ENCODE measurements around the gene GLI3. TPM values are rescaled to one million over a fixed set of nuclear protein-coding genes. Genes with fewer than 3 reads are reported as not detected.

The GLI3 gene
- total RNA-seq, 1 experiment from 2014 or later = not detected

GRCh38 chr7:41965951-41966505, 271.0 kb downstream of the GLI3 start:
- POLR2A ChIA-PET (ENCODE audit: unreplicated experiment) = no interaction called here
- H3K4me3 ChIP-seq = no peak overlapping the region
- no peaks in the 10 kb centered on the region for H3K9me2 ChIP-seq (ENCODE audit: insufficient read depth)
- intact Hi-C loops (cut with micrococcal nuclease; ENCODE audit: unreplicated experiment) = no loop called here
- no peak for DNase-seq
- peaks cover 85% of the 10 kb centered on the region for H3K27me3 ChIP-seq (ENCODE audit: insufficient read depth, low read depth)
- no peaks in the 10 kb centered on the region for H3K79me2 ChIP-seq (ENCODE audit: low read depth)
- H3K4me1 ChIP-seq (replicated peaks; ENCODE audit: insufficient read depth) = no peaks in the 10 kb centered on the region
- no TSS peak for BruUV-seq (replicated peaks)
- H4K20me1 ChIP-seq (ENCODE audit: insufficient read depth) = no peaks in the 10 kb centered on the region
- no peak overlapping the region for H2AFZ ChIP-seq
- no peaks in the 10 kb centered on the region for H3F3A ChIP-seq (ENCODE audit: insufficient read depth, low read depth)
- H3K36me3 ChIP-seq (ENCODE audit: low read depth) = no peaks in the 10 kb centered on the region
- no peak overlapping the region for H3K27ac ChIP-seq
- CTCF ChIA-PET = no interaction called here
- H3K4me2 ChIP-seq = no peak overlapping the region
- H3K9me3 ChIP-seq (ENCODE audit: insufficient read depth, low read depth) = no peaks in the 10 kb centered on the region
- TF ChIP-seq EZH2 (IDR thresholded peaks at IDR 0.05; ENCODE audit: low read depth) = no peak
- TF ChIP-seq, protein P1, sequence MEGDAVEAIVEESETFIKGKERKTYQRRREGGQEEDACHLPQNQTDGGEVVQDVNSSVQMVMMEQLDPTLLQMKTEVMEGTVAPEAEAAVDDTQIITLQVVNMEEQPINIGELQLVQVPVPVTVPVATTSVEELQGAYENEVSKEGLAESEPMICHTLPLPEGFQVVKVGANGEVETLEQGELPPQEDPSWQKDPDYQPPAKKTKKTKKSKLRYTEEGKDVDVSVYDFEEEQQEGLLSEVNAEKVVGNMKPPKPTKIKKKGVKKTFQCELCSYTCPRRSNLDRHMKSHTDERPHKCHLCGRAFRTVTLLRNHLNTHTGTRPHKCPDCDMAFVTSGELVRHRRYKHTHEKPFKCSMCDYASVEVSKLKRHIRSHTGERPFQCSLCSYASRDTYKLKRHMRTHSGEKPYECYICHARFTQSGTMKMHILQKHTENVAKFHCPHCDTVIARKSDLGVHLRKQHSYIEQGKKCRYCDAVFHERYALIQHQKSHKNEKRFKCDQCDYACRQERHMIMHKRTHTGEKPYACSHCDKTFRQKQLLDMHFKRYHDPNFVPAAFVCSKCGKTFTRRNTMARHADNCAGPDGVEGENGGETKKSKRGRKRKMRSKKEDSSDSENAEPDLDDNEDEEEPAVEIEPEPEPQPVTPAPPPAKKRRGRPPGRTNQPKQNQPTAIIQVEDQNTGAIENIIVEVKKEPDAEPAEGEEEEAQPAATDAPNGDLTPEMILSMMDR (conservative IDR thresholded peaks at IDR 0.05) = no peak

- intact Hi-C loops (cut with micrococcal nuclease; ENCODE audit: unreplicated experiment) = no loop called here
- Histone ChIP-seq H3K4me1 (replicated peaks; ENCODE audit: insufficient read depth) (no peaks in the 10 kb centered on the region), H3K36me3 (ENCODE audit: low read depth) (no peaks in the 10 kb centered on the region), H4K20me1 (ENCODE audit: insufficient read depth) (no peaks in the 10 kb centered on the region), H3K27ac (no peak overlapping the region), H3K9me2 (ENCODE audit: insufficient read depth) (no peaks in the 10 kb centered on the region), H3K79me2 (ENCODE audit: low read depth) (no peaks in the 10 kb centered on the region), H3K4me3 (no peak overlapping the region), H3F3A (ENCODE audit: insufficient read depth, low read depth) (no peaks in the 10 kb centered on the region), H3K4me2 (no peak overlapping the region), H3K9me3 (ENCODE audit: insufficient read depth, low read depth) (no peaks in the 10 kb centered on the region), H3K27me3 (ENCODE audit: insufficient read depth, low read depth) (peaks cover 84% of the 10 kb centered on the region), H2AFZ (no peak overlapping the region)
- POLR2A ChIA-PET (ENCODE audit: unreplicated experiment) = no interaction called here
- no peak for DNase-seq
- CTCF ChIA-PET = interaction anchor here (0.6 kb wide), 1 partner anchor 16 kb away, joined by 6 read pairs; no protein-coding TSS in a partner anchor
- no TSS peak for BruUV-seq (replicated peaks)
- TF ChIP-seq, protein P1 (conservative IDR thresholded peaks at IDR 0.05) = no peak
- no peak for TF ChIP-seq EZH2 (IDR thresholded peaks at IDR 0.05; ENCODE audit: low read depth)
Observed at GRCh38 chr7:41964849-41965745, 271.9 kb downstream of the GLI3 start.

- POLR2A ChIA-PET (ENCODE audit: unreplicated experiment) = no interaction called here
- BruUV-seq (replicated peaks) = no TSS peak
- H3K4me3 ChIP-seq = no peak overlapping the region
- no peaks in the 10 kb centered on the region for H3F3A ChIP-seq (ENCODE audit: insufficient read depth, low read depth)
- no peaks in the 10 kb centered on the region for H3K36me3 ChIP-seq (ENCODE audit: low read depth)
- intact Hi-C loops (cut with micrococcal nuclease; ENCODE audit: unreplicated experiment) = no loop called here
- CTCF ChIA-PET = interaction anchor here (0.6 kb wide), 1 partner anchor 15 kb away, joined by 6 read pairs; no protein-coding TSS in a partner anchor
- H3K4me1 ChIP-seq (replicated peaks; ENCODE audit: insufficient read depth) = no peaks in the 10 kb centered on the region
- H4K20me1 ChIP-seq (ENCODE audit: insufficient read depth) = no peaks in the 10 kb centered on the region
- H3K4me2 ChIP-seq = no peak overlapping the region
- peaks cover 84% of the 10 kb centered on the region for H3K27me3 ChIP-seq (ENCODE audit: insufficient read depth, low read depth)
- no peaks in the 10 kb centered on the region for H3K79me2 ChIP-seq (ENCODE audit: low read depth)
- no peak overlapping the region for H3K27ac ChIP-seq
- no peaks in the 10 kb centered on the region for H3K9me2 ChIP-seq (ENCODE audit: insufficient read depth)
- TF ChIP-seq, protein P1 (conservative IDR thresholded peaks at IDR 0.05) = no peak
- TF ChIP-seq EZH2 (IDR thresholded peaks at IDR 0.05; ENCODE audit: low read depth) = no peak
- DNase-seq = no peak
- H3K9me3 ChIP-seq (ENCODE audit: insufficient read depth, low read depth) = no peaks in the 10 kb centered on the region
- no peak overlapping the region for H2AFZ ChIP-seq
Observed at GRCh38 chr7:41964183-41964753, 272.7 kb downstream of the GLI3 start.
